Measurements from ENCODE around the gene RIMKLA. TPM values are rescaled to one million over a fixed set of nuclear protein-coding genes. Genes with fewer than 3 reads are reported as not detected.

RIMKLA gene
- total and polyA plus RNA-seq, 5 donors = 3.2 to 6.5 (median 4.4) TPM

DNA sequence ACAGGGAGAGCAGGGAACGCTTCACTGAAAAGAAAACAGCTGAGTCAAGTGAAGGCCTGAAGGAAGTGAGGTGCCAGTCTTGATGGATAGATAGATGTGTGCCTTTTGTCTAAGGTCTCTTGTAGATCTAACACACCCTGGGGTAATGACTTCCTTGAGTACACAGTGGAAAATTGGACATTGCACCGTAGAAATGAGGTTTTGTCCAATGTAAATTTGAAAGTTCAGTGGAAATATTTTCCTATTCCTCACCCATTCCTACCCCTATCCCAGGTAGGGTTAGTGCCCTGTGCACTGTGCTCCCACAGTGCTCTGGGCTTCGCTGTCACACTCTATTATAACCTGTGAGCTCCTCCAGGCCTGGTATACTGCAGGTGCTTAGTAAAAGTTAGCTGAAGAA, 50.9 kb downstream of the RIMKLA start:
- 80% methylated on average over 3 of the region's 3 CpGs for WGBS
- Histone ChIP-seq H3K9me3 (ENCODE audit: control insufficient read depth, low read length) (no peaks in the 10 kb centered on the region), H3K4me3 (ENCODE audit: low read length) (no peak overlapping the region), H3K4me1 (ENCODE audit: control insufficient read depth, insufficient read depth, low read length) (no peaks in the 10 kb centered on the region), H3K27me3 (ENCODE audit: control insufficient read depth, insufficient read depth) (no peaks in the 10 kb centered on the region), H3K27ac (ENCODE audit: low read length) (no peak overlapping the region)
- intact Hi-C loops (cut with DNase I) = no loop called here
- DNase-seq = no peak
- ATAC-seq = no peak

GRCh38 chr1:42432714-42433113, 52.1 kb downstream of the RIMKLA start:
- H3K9me3 ChIP-seq (ENCODE audit: control insufficient read depth, low read length) = no peaks in the 10 kb centered on the region
- intact Hi-C loops (cut with DNase I) = no loop called here
- ATAC-seq = no peak

DNA sequence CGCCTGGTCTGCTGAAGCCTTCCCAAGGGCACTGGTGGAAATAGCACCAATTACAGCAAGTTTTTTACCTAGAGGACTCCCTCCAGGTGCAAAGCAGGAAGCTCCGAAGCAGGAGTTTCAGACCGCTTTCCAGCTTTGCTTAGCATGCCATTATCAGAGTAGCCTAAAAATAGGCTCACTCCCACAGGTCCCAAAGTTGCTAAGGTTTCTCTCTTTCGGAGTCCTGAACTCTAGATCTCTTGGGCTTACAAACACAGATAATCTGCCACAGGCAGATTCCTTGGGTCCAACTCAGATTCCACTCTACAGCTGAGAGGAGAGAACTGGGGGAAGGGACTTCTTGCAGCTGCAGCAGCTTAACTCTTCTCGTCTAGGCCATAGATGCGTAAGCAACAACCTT, 52.8 kb downstream of the RIMKLA start:
- Histone ChIP-seq H3K9me3 (ENCODE audit: control insufficient read depth, low read length) (no peaks in the 10 kb centered on the region), H3K27ac (ENCODE audit: low read length) (no peak overlapping the region), H3K4me1 (ENCODE audit: control insufficient read depth, insufficient read depth, low read length) (no peaks in the 10 kb centered on the region), H3K27me3 (ENCODE audit: control insufficient read depth, insufficient read depth) (no peaks in the 10 kb centered on the region), H3K4me3 (ENCODE audit: low read length) (no peak overlapping the region)
- DNase-seq (no peak), ATAC-seq (no peak)
- 55% methylated on average over 6 of the region's 6 CpGs for WGBS
- intact Hi-C loops (cut with DNase I) = no loop called here

More at GRCh38 chr1:42432714-42433113, 52.1 kb downstream of the RIMKLA start:
- Histone ChIP-seq H3K27me3 (ENCODE audit: control insufficient read depth, insufficient read depth) (no peaks in the 10 kb centered on the region), H3K27ac (ENCODE audit: low read length) (no peak overlapping the region), H3K4me1 (ENCODE audit: control insufficient read depth, insufficient read depth, low read length) (no peaks in the 10 kb centered on the region), H3K4me3 (ENCODE audit: low read length) (no peak overlapping the region)
- no peak for DNase-seq
- whole genome bisulfite sequencing = 71% methylated on average over 4 of the region's 4 CpGs

DNA sequence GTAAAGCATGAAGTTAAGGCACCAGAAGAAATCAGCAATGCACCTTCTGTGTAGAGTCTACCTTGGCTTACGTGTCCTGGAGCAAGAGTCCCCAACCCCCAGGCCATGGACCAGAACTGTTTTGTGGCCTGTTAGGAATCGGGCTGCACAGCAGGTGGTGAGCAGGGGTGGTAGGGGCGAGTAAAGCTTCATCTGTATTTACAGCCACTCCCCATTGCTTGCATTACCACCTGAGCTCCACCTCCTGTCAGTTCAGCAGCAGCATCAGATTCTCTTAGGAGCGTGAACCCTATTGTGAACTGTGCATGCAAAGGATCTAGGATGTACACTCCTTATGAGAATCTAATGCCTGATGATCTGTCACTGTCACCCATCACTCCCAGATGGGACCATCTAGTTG, 53.7 kb downstream of the RIMKLA start:
- no peaks in the 10 kb centered on the region for H3K27me3 ChIP-seq (ENCODE audit: control insufficient read depth, insufficient read depth)
- no peaks in the 10 kb centered on the region for H3K4me1 ChIP-seq (ENCODE audit: control insufficient read depth, insufficient read depth, low read length)
- no peaks in the 10 kb centered on the region for H3K9me3 ChIP-seq (ENCODE audit: control insufficient read depth, low read length)
- DNase-seq = no peak
- no peak for ATAC-seq
- H3K4me3 ChIP-seq (ENCODE audit: low read length) = no peak overlapping the region
- intact Hi-C loops (cut with DNase I) = no loop called here
- no peak overlapping the region for H3K27ac ChIP-seq (ENCODE audit: low read length)
- WGBS = 93% methylated on average over 4 of the region's 4 CpGs

DNA sequence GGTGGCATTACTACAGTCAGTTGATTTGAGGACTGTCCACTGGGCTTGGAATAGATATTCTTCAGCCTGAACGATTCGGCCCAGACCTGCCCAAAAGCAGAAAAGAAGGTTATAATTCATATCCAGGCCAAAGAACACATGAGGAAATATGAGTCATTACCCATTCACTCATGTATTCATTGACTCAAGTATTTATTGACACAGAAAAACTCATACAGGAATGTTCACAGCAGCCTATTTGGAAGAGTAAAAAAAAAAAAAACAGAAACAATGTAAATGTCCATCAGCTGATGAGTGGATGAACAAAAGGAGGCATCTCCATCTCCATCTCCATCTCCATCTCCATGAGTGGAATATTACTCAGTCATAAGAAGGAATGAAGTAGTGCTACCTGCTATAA, 59.3 kb downstream of the RIMKLA start:
- Histone ChIP-seq H3K4me3 (ENCODE audit: low read length) (no peak overlapping the region), H3K27ac (ENCODE audit: low read length) (no peak overlapping the region), H3K4me1 (ENCODE audit: control insufficient read depth, insufficient read depth, low read length) (no peaks in the 10 kb centered on the region), H3K9me3 (ENCODE audit: control insufficient read depth, low read length) (no peaks in the 10 kb centered on the region), H3K27me3 (ENCODE audit: control insufficient read depth, insufficient read depth) (no peaks in the 10 kb centered on the region)
- no peak for DNase-seq
- ATAC-seq = no peak
- intact Hi-C loops (cut with DNase I) = no loop called here
- WGBS = 67% methylated on average over 2 of the region's 2 CpGs

DNA sequence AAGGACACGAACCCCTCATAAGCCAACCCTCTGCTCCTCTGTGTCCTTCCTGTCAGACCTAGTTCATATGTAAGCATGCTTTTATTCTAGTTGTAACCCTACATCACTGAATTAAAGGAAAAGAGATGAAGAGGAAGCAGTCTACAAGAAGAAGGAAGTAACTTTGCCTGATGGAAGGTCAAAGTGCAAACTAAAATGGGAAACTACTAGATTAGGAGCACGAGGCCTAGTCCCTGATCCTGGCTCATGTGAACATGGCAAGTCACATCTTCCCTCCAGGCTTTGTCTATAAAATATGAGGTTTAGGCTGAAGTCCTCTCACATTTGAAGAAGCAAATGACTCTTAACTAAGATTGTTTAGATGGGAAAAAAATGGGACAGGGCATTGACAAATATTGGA, 62.1 kb downstream of the RIMKLA start:
- no peak for ATAC-seq
- intact Hi-C loops (cut with DNase I) = no loop called here
- no peak for DNase-seq

GRCh38 chr1:42449256-42449655, 68.7 kb downstream of the RIMKLA start:
- intact Hi-C loops (cut with DNase I) = no loop called here
- no peak for ATAC-seq
- Histone ChIP-seq H3K27ac (ENCODE audit: low read length) (no peak overlapping the region), H3K9me3 (ENCODE audit: control insufficient read depth, low read length) (no peaks in the 10 kb centered on the region), H3K27me3 (ENCODE audit: control insufficient read depth, insufficient read depth) (no peaks in the 10 kb centered on the region), H3K4me1 (ENCODE audit: control insufficient read depth, insufficient read depth, low read length) (no peaks in the 10 kb centered on the region), H3K4me3 (ENCODE audit: low read length) (no peak overlapping the region)
- DNase-seq = no peak

More for the DNA sequence above, 62.1 kb downstream of the RIMKLA start:
- Histone ChIP-seq H3K4me1 (ENCODE audit: control insufficient read depth, insufficient read depth, low read length) (no peaks in the 10 kb centered on the region), H3K4me3 (ENCODE audit: low read length) (no peak overlapping the region), H3K9me3 (ENCODE audit: control insufficient read depth, low read length) (no peaks in the 10 kb centered on the region), H3K27ac (ENCODE audit: low read length) (no peak overlapping the region), H3K27me3 (ENCODE audit: control insufficient read depth, insufficient read depth) (no peaks in the 10 kb centered on the region)
- 26% methylated on average over 2 of the region's 2 CpGs for WGBS

DNA sequence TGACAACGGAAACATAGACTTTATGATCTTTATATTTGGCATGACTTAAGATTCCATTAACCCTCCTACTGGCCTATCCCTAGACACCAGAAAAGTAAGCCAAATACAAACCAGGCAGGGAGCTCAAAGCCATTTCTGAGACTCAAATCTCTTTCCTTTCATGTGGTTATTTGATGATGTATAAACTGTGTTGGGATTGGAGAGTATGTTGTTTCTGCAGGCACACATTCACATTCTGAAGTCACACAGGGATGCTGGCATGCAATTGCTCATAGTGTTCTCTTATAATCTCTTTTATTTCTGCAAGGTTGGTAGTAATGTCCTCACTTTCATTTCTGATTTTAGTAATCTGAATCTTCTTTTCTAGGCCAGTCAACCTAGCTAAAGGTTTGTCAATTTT, 69.5 kb downstream of the RIMKLA start:
- no peak for ATAC-seq
- no peak for DNase-seq
- no peak overlapping the region for H3K4me3 ChIP-seq (ENCODE audit: low read length)
- intact Hi-C loops (cut with DNase I) = no loop called here
- no peaks in the 10 kb centered on the region for H3K4me1 ChIP-seq (ENCODE audit: control insufficient read depth, insufficient read depth, low read length)
- WGBS = 85% methylated on average over 1 of the region's 1 CpG
- no peak overlapping the region for H3K27ac ChIP-seq (ENCODE audit: low read length)
- H3K9me3 ChIP-seq (ENCODE audit: control insufficient read depth, low read length) = no peaks in the 10 kb centered on the region
- no peaks in the 10 kb centered on the region for H3K27me3 ChIP-seq (ENCODE audit: control insufficient read depth, insufficient read depth)

GRCh38 chr1:42453386-42453785, 72.8 kb downstream of the RIMKLA start:
- intact Hi-C loops (cut with DNase I) = no loop called here
- Histone ChIP-seq H3K9me3 (ENCODE audit: control insufficient read depth, low read length) (no peaks in the 10 kb centered on the region), H3K27me3 (ENCODE audit: control insufficient read depth, insufficient read depth) (no peaks in the 10 kb centered on the region), H3K4me3 (ENCODE audit: low read length) (no peak overlapping the region), H3K4me1 (ENCODE audit: control insufficient read depth, insufficient read depth, low read length) (peaks cover 2% of the 10 kb centered on the region), H3K27ac (ENCODE audit: low read length) (no peak overlapping the region)
- ATAC-seq = no peak
- no peak for DNase-seq
- 85% methylated on average over 4 of the region's 4 CpGs for WGBS

- intact Hi-C loops (cut with DNase I) = no loop called here
- Histone ChIP-seq H3K9me3 (ENCODE audit: control insufficient read depth, low read length) (no peaks in the 10 kb centered on the region), H3K27ac (ENCODE audit: low read length) (no peak overlapping the region), H3K4me3 (ENCODE audit: low read length) (no peak overlapping the region), H3K4me1 (ENCODE audit: control insufficient read depth, insufficient read depth, low read length) (peaks cover 2% of the 10 kb centered on the region), H3K27me3 (ENCODE audit: control insufficient read depth, insufficient read depth) (no peaks in the 10 kb centered on the region)
- ATAC-seq = no peak
- DNase-seq = no peak
- WGBS = 94% methylated on average over 5 of the region's 5 CpGs
Observed at GRCh38 chr1:42454403-42454802, 73.8 kb downstream of the RIMKLA start.

DNA sequence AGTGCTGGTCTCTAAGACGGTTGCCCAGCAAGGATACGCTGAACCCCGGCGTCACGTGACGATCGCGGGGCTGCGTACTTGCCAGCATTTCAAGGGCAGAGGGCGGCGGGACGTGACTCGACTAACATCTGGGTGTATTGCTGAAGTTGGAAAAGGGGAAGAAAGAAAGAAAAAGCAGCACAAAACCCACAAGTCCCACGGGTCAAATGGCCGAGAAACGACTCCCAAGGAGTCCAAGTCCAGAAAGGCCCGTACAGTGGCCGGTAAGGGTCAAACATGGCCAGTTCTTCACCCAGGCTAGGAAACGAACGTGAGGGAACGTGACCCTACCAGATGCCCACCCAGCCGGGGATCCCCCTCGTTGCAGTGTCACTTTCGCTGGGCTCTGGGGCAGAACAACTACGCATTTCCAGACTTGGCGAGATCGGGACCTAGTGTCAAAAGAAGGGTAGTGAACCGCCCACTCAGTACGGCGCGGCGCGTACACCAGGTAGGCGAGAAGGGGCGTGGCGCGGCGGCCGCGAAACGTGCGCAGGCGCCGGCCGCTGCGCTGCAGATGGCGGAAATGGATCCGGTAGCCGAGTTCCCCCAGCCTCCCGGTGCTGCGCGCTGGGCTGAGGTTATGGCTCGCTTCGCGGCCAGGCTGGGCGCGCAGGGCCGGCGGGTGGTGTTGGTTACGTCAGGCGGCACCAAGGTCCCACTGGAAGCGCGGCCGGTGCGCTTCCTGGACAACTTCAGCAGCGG, 75.6 kb downstream of the RIMKLA start, which contains the start of the genes PPCS and ZMYND12:
Gene PPCS (plus strand): TSS at position 534 of the 744 bp plus-strand sequence. CDS start 23 bp downstream, at position 557.
Gene ZMYND12 (minus strand): TSS at position 13 of the 744 bp plus-strand sequence. CDS start 25 bp downstream, outside the sequence.
- no peaks in the 10 kb centered on the region for H3K9me3 ChIP-seq (ENCODE audit: control insufficient read depth, low read length)
- H3K4me3 ChIP-seq (ENCODE audit: low read length) = peak within 1 kb of the TSS; percentile 80
- peak; percentile 96 for ATAC-seq
- DNase-seq = peak; percentile 88 to 96 (median 93)
- H3K27ac ChIP-seq (ENCODE audit: low read length) = peak within 1 kb of the TSS; percentile 63
- no peaks in the 10 kb centered on the region for H3K27me3 ChIP-seq (ENCODE audit: control insufficient read depth, insufficient read depth)
- H3K4me1 ChIP-seq (ENCODE audit: control insufficient read depth, insufficient read depth, low read length) = peaks cover 2% of the 10 kb centered on the region
- intact Hi-C loops (cut with DNase I) = no loop called here
- WGBS = under 1% methylated on average over 66 of the region's 66 CpGs

Data from right cardiac atrium (tissue), 5 donors.